IMR-90 (cell line): ENCODE data around the gene RBFOX2. TPM values are rescaled to one million over a fixed set of nuclear protein-coding genes. Genes with fewer than 3 reads are reported as not detected.

Source experiments
- ATAC-seq: fragments of 200-7000 bp; cut with Tn5 transposase; 2 replicates; pipeline ENCODE4 v1.9.1; 2020; ENCODE audit warnings: low read depth, mild to moderate bottlenecking, moderate library complexity
- BruUV-seq: library from RNA; stranded (reverse); fragments of 400-500 nt; replicated peaks from 2 replicates; lab custom pipeline; 2021; lab: Mats Ljungman, UMichigan
- CTCF ChIA-PET: fragments of 300-600 bp; formaldehyde crosslinking; extraction: SDS; loops from one replicate; lab custom pipeline; 2021; ENCODE audit warnings: antibody characterized with exemption; lab: Yijun Ruan, JAX
- POLR2A ChIA-PET: fragments of 300-600 bp; sonication (Branson Sonifier 250); formaldehyde crosslinking; loops from one replicate; lab custom pipeline; 2022; ENCODE audit warnings: antibody characterized with exemption; ENCODE audit not compliant: unreplicated experiment; lab: Charles Lee
- DNase-seq: peaks from one replicate; pipeline ENCODE4 v3.0.0; 2013
- H2AFZ ChIP-seq: replicated peaks from 2 replicates; pipeline ENCODE3; 2013; ENCODE audit warnings: low read length, mild to moderate bottlenecking; ENCODE audit not compliant: poor library complexity
- H2AK5ac ChIP-seq: 2 replicates; pipeline ENCODE4 v1.6.1; 2013; ENCODE audit warnings: low read depth, low read length, inconsistent platforms
- H2AK9ac ChIP-seq: replicated peaks from 2 replicates; pipeline ENCODE3; 2013; ENCODE audit warnings: mild to moderate bottlenecking, low read depth, low read length, moderate library complexity; ENCODE audit not compliant: poor library complexity
- H2BK120ac ChIP-seq: 2 replicates; pipeline ENCODE4 v1.6.1; 2013; ENCODE audit warnings: low read depth, low read length, inconsistent platforms
- H2BK15ac ChIP-seq: 3 replicates; pipeline ENCODE4 v1.6.1; 2013; ENCODE audit warnings: low read depth, low read length, inconsistent platforms
- H2BK20ac ChIP-seq: 2 replicates; pipeline ENCODE4 v1.6.1; 2013; ENCODE audit warnings: low read depth, mild to moderate bottlenecking, inconsistent platforms, low read length, moderate library complexity
- H2BK5ac ChIP-seq: 2 replicates; pipeline ENCODE4 v1.6.1; 2013; ENCODE audit warnings: mild to moderate bottlenecking, low read depth, low read length, inconsistent platforms; ENCODE audit not compliant: poor library complexity, severe bottlenecking
- H3K14ac ChIP-seq: replicated peaks from 2 replicates; pipeline ENCODE4 v1.6.1; 2013; ENCODE audit warnings: low read depth, low read length, inconsistent platforms
- H3K18ac ChIP-seq: 2 replicates; pipeline ENCODE4 v1.6.1; 2013; ENCODE audit warnings: low read depth, low read length, control low read depth
- H3K23ac ChIP-seq: 2 replicates; pipeline ENCODE4 v1.6.1; 2013; ENCODE audit warnings: low read depth, low read length, inconsistent platforms
- H3K27ac ChIP-seq: 2 replicates; pipeline ENCODE4 v1.5.1; 2013; ENCODE audit warnings: mild to moderate bottlenecking, control low read depth, low read length; ENCODE audit not compliant: insufficient read depth
- H3K27me3 ChIP-seq: 2 replicates; pipeline ENCODE4 v1.6.1; 2013; ENCODE audit warnings: low read length; ENCODE audit not compliant: control insufficient read depth, insufficient read depth
- H3K36me3 ChIP-seq: 2 replicates; pipeline ENCODE4 v1.6.1; 2013; ENCODE audit warnings: low read length, mixed read lengths; ENCODE audit not compliant: control insufficient read depth, insufficient read depth
- H3K4ac ChIP-seq: 2 replicates; pipeline ENCODE4 v1.6.1; 2013; ENCODE audit warnings: low read depth, low read length, inconsistent platforms
- H3K4me1 ChIP-seq: 2 replicates; pipeline ENCODE4 v1.6.1; 2013; ENCODE audit warnings: low read length, mixed read lengths; ENCODE audit not compliant: control insufficient read depth, insufficient read depth
- H3K4me2 ChIP-seq: 2 replicates; pipeline ENCODE4 v1.6.1; 2013; ENCODE audit warnings: low read depth, mild to moderate bottlenecking, control low read depth, low read length, moderate library complexity
- H3K4me3 ChIP-seq: 2 replicates; pipeline ENCODE4 v1.5.1; 2013; ENCODE audit warnings: low read depth, mild to moderate bottlenecking, control low read depth, low read length, moderate library complexity; ENCODE audit not compliant: insufficient read depth
- H3K56ac ChIP-seq: 2 replicates; pipeline ENCODE4 v1.6.1; 2013; ENCODE audit warnings: low read length, inconsistent platforms; ENCODE audit not compliant: insufficient read depth; ENCODE audit errors: extremely low read depth
- H3K79me1 ChIP-seq, 2 experiments: 2 replicates each; pipeline ENCODE4 v1.6.1; 2013; ENCODE audit warnings: low read length in 2 of 2, inconsistent platforms in 1 of 2, low read depth in 1 of 2
- H3K9ac ChIP-seq: 2 replicates; pipeline ENCODE4 v1.6.1; 2013; ENCODE audit warnings: low read depth, low read length, control low read depth
- H3K9me1 ChIP-seq: 2 replicates; pipeline ENCODE4 v1.6.1; 2013; ENCODE audit warnings: low read length, inconsistent platforms; ENCODE audit not compliant: insufficient read depth
- H3K9me3 ChIP-seq: 2 replicates; pipeline ENCODE4 v1.6.1; 2013; ENCODE audit warnings: low read length; ENCODE audit not compliant: control insufficient read depth, insufficient read depth
- H4K20me1 ChIP-seq: 2 replicates; pipeline ENCODE4 v1.6.1; 2013; ENCODE audit warnings: low read length, inconsistent platforms; ENCODE audit not compliant: insufficient read depth
- H4K5ac ChIP-seq: 2 replicates; pipeline ENCODE4 v1.6.1; 2013; ENCODE audit warnings: mild to moderate bottlenecking, low read depth, low read length, control low read depth
- H4K8ac ChIP-seq, 2 experiments: 2 replicates each; pipeline ENCODE4 v1.6.1; 2013; ENCODE audit warnings: low read depth in 2 of 2, low read length in 2 of 2, control low read depth in 1 of 2, inconsistent platforms in 1 of 2
- H4K91ac ChIP-seq: 2 replicates; pipeline ENCODE4 v1.6.1; 2013; ENCODE audit warnings: low read depth, low read length, inconsistent platforms; ENCODE audit not compliant: insufficient read depth
- BHLHE40 ChIP-seq: fragments of 150-350 bp; IDR thresholded peaks from 2 replicates; pipeline ENCODE4 v1.6.1; 2016; ENCODE audit warnings: mild to moderate bottlenecking, low read depth, low read length
- CEBPB ChIP-seq: IDR thresholded peaks from 2 replicates; pipeline ENCODE4 v1.6.1; 2012; ENCODE audit warnings: low read depth, low read length, improper control_type of control experiment
- CHD1 ChIP-seq: IDR thresholded peaks from 2 replicates; pipeline ENCODE4 v1.6.1; 2012; ENCODE audit warnings: low read depth, low read length, improper control_type of control experiment
- CTCF ChIP-seq: conservative IDR thresholded peaks from 2 replicates; pipeline ENCODE4 v1.5.1; 2012; ENCODE audit warnings: mild to moderate bottlenecking, low read depth, low read length, improper control_type of control experiment
- ELK1 ChIP-seq: fragments of 150-350 bp; IDR thresholded peaks from 2 replicates; pipeline ENCODE4 v1.6.1; 2016; ENCODE audit warnings: low read depth, mild to moderate bottlenecking, low read length, moderate library complexity, borderline replicate concordance
- MAFK ChIP-seq: IDR thresholded peaks from 2 replicates; pipeline ENCODE4 v1.6.1; 2012; ENCODE audit warnings: low read depth, low read length, improper control_type of control experiment
- MAZ ChIP-seq: IDR thresholded peaks from 2 replicates; pipeline ENCODE4 v1.6.1; 2012; ENCODE audit warnings: low read depth, mild to moderate bottlenecking, low read length, improper control_type of control experiment, moderate library complexity, borderline replicate concordance
- MXI1 ChIP-seq: IDR thresholded peaks from 2 replicates; pipeline ENCODE4 v1.6.1; 2012; ENCODE audit warnings: low read depth, mild to moderate bottlenecking, low read length, moderate library complexity, borderline replicate concordance
- NFE2L2 ChIP-seq: fragments of 150-350 bp; IDR thresholded peaks from 2 replicates; pipeline ENCODE4 v1.6.1; 2016; ENCODE audit warnings: low read depth, mild to moderate bottlenecking, low read length
- POLR2A ChIP-seq: IDR thresholded peaks from 2 replicates; pipeline ENCODE4 v1.6.1; 2012; ENCODE audit warnings: mild to moderate bottlenecking, low read depth, low read length
- RAD21 ChIP-seq: IDR thresholded peaks from 2 replicates; pipeline ENCODE4 v1.6.1; 2012; ENCODE audit warnings: low read length, improper control_type of control experiment
- RCOR1 ChIP-seq: IDR thresholded peaks from 2 replicates; pipeline ENCODE4 v1.6.1; 2012; ENCODE audit warnings: mild to moderate bottlenecking, low read length, improper control_type of control experiment; ENCODE audit not compliant: insufficient replicate concordance
- SMC3 ChIP-seq: fragments of 150-350 bp; IDR thresholded peaks from 2 replicates; pipeline ENCODE4 v1.6.1; 2016; ENCODE audit warnings: low read depth, mild to moderate bottlenecking, antibody characterized with exemption, low read length, moderate library complexity
- USF2 ChIP-seq: fragments of 150-350 bp; IDR thresholded peaks from 2 replicates; pipeline ENCODE4 v1.6.1; 2017; ENCODE audit warnings: mild to moderate bottlenecking, antibody characterized with exemption, low read length, low read depth
- WGBS, 2 experiments: methylation state at CpG; one replicate each; pipeline versions ENCODE4 v1.1.5 to v1.1.7; 2013; ENCODE audit warnings: missing lambda C conversion rate in 2 of 2; ENCODE audit not compliant: insufficient read length in 1 of 2; ENCODE audit errors: extremely low coverage in 2 of 2; 5-methylcytosine and 5-hydroxymethylcytosine counted together
- dilution Hi-C: fragments of 300-500 bp; cut with HindIII; formaldehyde crosslinking; loops from one replicate; pipeline ENCODE4 v1.14.3; 2018; ENCODE audit warnings: low sequenced_read_pairs; ENCODE audit not compliant: unreplicated experiment
- in situ Hi-C: fragments of 300-500 bp; cut with MboI; formaldehyde crosslinking; loops from 3 replicates; pipeline ENCODE4 v1.14.3; 2019; ENCODE audit warnings: low sequenced_read_pairs, inconsistent platforms, mixed read lengths
- intact Hi-C: fragments of 100-400 bp; cut with micrococcal nuclease; formaldehyde crosslinking; loops from 2 replicates; pipeline ENCODE4 v1.10.0; 2022
- polyA plus RNA-seq, 3 experiments: library from polyadenylated mRNA; depleted of rRNA; stranded (reverse); fragments of >200 nt; gene quantifications; 2 replicates each; pipeline ENCODE4 v1.2.3, GENCODE V29; 2012; ENCODE audit warnings: low replicate concordance in 1 of 3
- total RNA-seq: library from RNA; depleted of rRNA; stranded (reverse); fragments of >200 nt; gene quantifications from 2 replicates; pipeline ENCODE4 v1.2.3, GENCODE V29; 2012

Gene RBFOX2
- total and polyA plus RNA-seq, 2 of the 4 experiments (the other 2 are of a cell fraction), result 146 to 178 TPM

- Histone ChIP-seq H3K14ac (peak overlapping the region; percentile 39), H2BK5ac (peak overlapping the region; percentile 97), H3K79me1 (peaks cover 0 to 53% of the 10 kb centered on the region in 2 experiments; a peak in 3 of 4 replicates), H3K18ac (no peak overlapping the region), H2BK20ac (no peak overlapping the region; the same call in 1 of the 2 replicates), H3K36me3 (no peaks in the 10 kb centered on the region; the same call in 1 of the 2 replicates), H3K4me2 (peak overlapping the region; percentile 98), H3K56ac (0 out of 2 replicates have a peak overlapping the region, but pooled peaks have one; percentile 5), H2BK15ac (peak overlapping the region; percentile 68; the same call in 1 of the 3 replicates), H3K9me3 (no peaks in the 10 kb centered on the region), H2AK9ac (no peak overlapping the region), H3K27me3 (no peaks in the 10 kb centered on the region), H3K27ac (peak overlapping the region; percentile 66), H3K4me3 (no peak overlapping the region; the same call in 1 of the 2 replicates), H4K91ac (no peak overlapping the region), H2AFZ (no peak overlapping the region), H2BK120ac (0 out of 2 replicates have a peak overlapping the region, but pooled peaks have one; percentile 41), H3K4me1 (peaks cover 11% of the 10 kb centered on the region), H3K9me1 (peaks cover 8% of the 10 kb centered on the region), H4K5ac (no peak overlapping the region), H3K4ac (peak overlapping the region; percentile 71; the same call in 1 of the 2 replicates), H3K23ac (peak overlapping the region; percentile 81), H3K9ac (peak overlapping the region; percentile 60; the same call in 1 of the 2 replicates), H4K8ac (peak overlapping the region in 1 of 2 experiments; percentile 1; a peak in 1 of 4 replicates), H2AK5ac (peak overlapping the region; percentile 96), H4K20me1 (peaks cover 38% of the 10 kb centered on the region)
- dilution Hi-C loops (no loop called here), in situ Hi-C loops (loop anchor here (10.0 kb wide), 2 partner anchors 202 to 402 kb away; no protein-coding TSS in a partner anchor), intact Hi-C loops (loop anchor here (2.0 to 5.0 kb wide), 3 partner anchors 90 to 405 kb away; partner anchors contain the start of gene APOL6)
- POLR2A ChIA-PET, result no interaction called here
- no TSS peak for BruUV-seq
- ATAC-seq (no peak), DNase-seq (no peak)
- WGBS, 2 experiments, result no CpG with 5 or more reads among the region's 5 CpGs
- CTCF ChIA-PET, result no interaction called here
- TF ChIP-seq CHD1 (no peak), MXI1 (no peak), CEBPB (no peak), USF2 (no peak), CTCF (no peak), RCOR1 (no peak), MAZ (no peak), ELK1 (no peak), RAD21 (no peak), POLR2A (no peak), NFE2L2 (no peak), MAFK (no peak), BHLHE40 (no peak), SMC3 (no peak)
These were observed 191.4 kb downstream of the RBFOX2 start for GRCh38 chr22:35837101-35837727.
